Kidney (tissue), 14 donors: ENCODE measurements around the gene CCSER2. TPM values are rescaled to one million over a fixed set of nuclear protein-coding genes. Genes with fewer than 3 reads are reported as not detected.

ENCODE experiments used
- DNase-seq, 5 donors: peaks; one replicate each; pipeline ENCODE4 v3.0.0-alpha.2; 2013 to 2020
- FAIRE-seq: peaks from 2 replicates; lab custom pipeline; 2012; peaks lifted over from hg19 to GRCh38; lab: Jason Lieb, UNC
- H3K27ac ChIP-seq, 2 donors: one replicate each; pipeline ENCODE4 v1.7.0; 2013; ENCODE audit warnings: low read depth in 2 of 2, low read length in 2 of 2, inconsistent platforms in 1 of 2
- H3K27me3 ChIP-seq: one replicate; pipeline ENCODE4 v1.7.1; 2013; ENCODE audit warnings: low read length, inconsistent platforms; ENCODE audit not compliant: control insufficient read depth, insufficient read depth
- H3K36me3 ChIP-seq, 3 donors: one replicate each; pipeline versions ENCODE4 v1.7.0 to v1.7.1; 2013; ENCODE audit warnings: low read length in 3 of 3, control low read depth in 1 of 3, inconsistent platforms in 1 of 3; ENCODE audit not compliant: insufficient read depth in 3 of 3, control insufficient read depth in 2 of 3
- H3K4me1 ChIP-seq, 3 donors: one replicate each; pipeline versions ENCODE4 v1.7.0 to v1.7.1; 2013; ENCODE audit warnings: low read length in 3 of 3, inconsistent platforms in 1 of 3, low read depth in 1 of 3; ENCODE audit not compliant: control insufficient read depth in 2 of 3, insufficient read depth in 2 of 3
- H3K4me3 ChIP-seq, 3 donors: one replicate each; pipeline versions ENCODE4 v1.7.0 to v1.8.1; 2013; ENCODE audit warnings: low read length in 3 of 3, control low read depth in 1 of 3, inconsistent platforms in 1 of 3
- H3K9ac ChIP-seq, 3 donors: one replicate each; pipeline versions ENCODE4 v1.7.0 to v1.7.1; 2013; ENCODE audit warnings: low read length in 3 of 3, control low read depth in 1 of 3, inconsistent platforms in 1 of 3
- H3K9me3 ChIP-seq, 3 donors: one replicate each; pipeline versions ENCODE4 v1.7.0 to v1.7.1; 2013; ENCODE audit warnings: low read length in 3 of 3, control low read depth in 1 of 3, inconsistent platforms in 1 of 3; ENCODE audit not compliant: control insufficient read depth in 2 of 3, insufficient read depth in 1 of 3
- intact Hi-C: fragments of 100-400 bp; cut with DNase I; formaldehyde crosslinking; loops from one replicate; pipeline ENCODE4 v1.11.1; 2022
- polyA plus RNA-seq: library from polyadenylated mRNA; stranded (reverse); fragments of 350-450 nt; fragmentation: Illumina TruSeq; extraction: RNeasy Lipid Tissue Mini Kit (QIAGEN cat#74804); gene quantifications from one replicate; pipeline ENCODE4 v1.2.3, GENCODE V29; 2014; ENCODE audit warnings: low read depth, low replicate concordance; ENCODE audit not compliant: insufficient read depth
- total RNA-seq: library from RNA; stranded (reverse); fragmentation: NEBNext Ultra II Directional; extraction: Animal tissue kit (Norgen Biotek cat#: 25700); gene quantifications from one replicate; pipeline ENCODE4 v1.2.1, GENCODE V29; 2021
- TF ChIP-seq, protein P1 (sequence below): IDR thresholded peaks from 3 replicates; pipeline ENCODE4 v1.5.1; 2012; ENCODE audit warnings: mild to moderate bottlenecking, moderate library complexity, borderline replicate concordance; ENCODE audit not compliant: insufficient read depth; ENCODE audit errors: extremely low read depth
- donor health status: control.
- donor health status: control.
- donor health status: control.
- donor health status: control.
- donor health status: control.
- donor health status: DM: yes; HTN: yes; CAD: no.
- donor health status: Normal renal cell carcinoma (clear cell type).

Gene CCSER2
- total and polyA plus RNA-seq, 2 donors from 2014 or later = 12.6 to 46.4 TPM

GRCh38 chr10:84288151-84288550 lies 40.2 kb upstream of the CCSER2 start:
- H3K9me3 ChIP-seq = no peaks in the 10 kb centered on the region
- FAIRE-seq = no peak
- H3K9ac ChIP-seq = no peak overlapping the region
- TF ChIP-seq, protein P1, sequence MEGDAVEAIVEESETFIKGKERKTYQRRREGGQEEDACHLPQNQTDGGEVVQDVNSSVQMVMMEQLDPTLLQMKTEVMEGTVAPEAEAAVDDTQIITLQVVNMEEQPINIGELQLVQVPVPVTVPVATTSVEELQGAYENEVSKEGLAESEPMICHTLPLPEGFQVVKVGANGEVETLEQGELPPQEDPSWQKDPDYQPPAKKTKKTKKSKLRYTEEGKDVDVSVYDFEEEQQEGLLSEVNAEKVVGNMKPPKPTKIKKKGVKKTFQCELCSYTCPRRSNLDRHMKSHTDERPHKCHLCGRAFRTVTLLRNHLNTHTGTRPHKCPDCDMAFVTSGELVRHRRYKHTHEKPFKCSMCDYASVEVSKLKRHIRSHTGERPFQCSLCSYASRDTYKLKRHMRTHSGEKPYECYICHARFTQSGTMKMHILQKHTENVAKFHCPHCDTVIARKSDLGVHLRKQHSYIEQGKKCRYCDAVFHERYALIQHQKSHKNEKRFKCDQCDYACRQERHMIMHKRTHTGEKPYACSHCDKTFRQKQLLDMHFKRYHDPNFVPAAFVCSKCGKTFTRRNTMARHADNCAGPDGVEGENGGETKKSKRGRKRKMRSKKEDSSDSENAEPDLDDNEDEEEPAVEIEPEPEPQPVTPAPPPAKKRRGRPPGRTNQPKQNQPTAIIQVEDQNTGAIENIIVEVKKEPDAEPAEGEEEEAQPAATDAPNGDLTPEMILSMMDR = no peak
- no peaks in the 10 kb centered on the region for H3K27me3 ChIP-seq
- DNase-seq = no peak
- no peak overlapping the region for H3K27ac ChIP-seq
- no peak overlapping the region for H3K4me3 ChIP-seq
- no peaks in the 10 kb centered on the region for H3K4me1 ChIP-seq
- H3K36me3 ChIP-seq = no peaks in the 10 kb centered on the region
- intact Hi-C loops = no loop called here

- H3K36me3 ChIP-seq = no peaks in the 10 kb centered on the region
- FAIRE-seq = no peak
- TF ChIP-seq, protein P1 = no peak
- no peaks in the 10 kb centered on the region for H3K4me1 ChIP-seq
- intact Hi-C loops = no loop called here
- H3K27me3 ChIP-seq = no peaks in the 10 kb centered on the region
- H3K4me3 ChIP-seq = no peak overlapping the region
- H3K9me3 ChIP-seq = no peaks in the 10 kb centered on the region
- H3K9ac ChIP-seq = no peak overlapping the region
- no peak overlapping the region for H3K27ac ChIP-seq
- DNase-seq = no peak
These were observed 38.7 kb upstream of the CCSER2 start for GRCh38 chr10:84289521-84290200.

- intact Hi-C loops = no loop called here
- Histone ChIP-seq H3K27me3 (no peaks in the 10 kb centered on the region), H3K4me1 (no peaks in the 10 kb centered on the region), H3K4me3 (no peak overlapping the region), H3K9ac (no peak overlapping the region), H3K27ac (no peak overlapping the region), H3K9me3 (no peaks in the 10 kb centered on the region), H3K36me3 (no peaks in the 10 kb centered on the region)
- FAIRE-seq (no peak), DNase-seq (no peak)
- TF ChIP-seq, protein P1 = no peak
These were observed 38.2 kb upstream of the CCSER2 start for GRCh38 chr10:84290235-84290634.
